Measurements from ENCODE around the gene URB1.

DNA sequence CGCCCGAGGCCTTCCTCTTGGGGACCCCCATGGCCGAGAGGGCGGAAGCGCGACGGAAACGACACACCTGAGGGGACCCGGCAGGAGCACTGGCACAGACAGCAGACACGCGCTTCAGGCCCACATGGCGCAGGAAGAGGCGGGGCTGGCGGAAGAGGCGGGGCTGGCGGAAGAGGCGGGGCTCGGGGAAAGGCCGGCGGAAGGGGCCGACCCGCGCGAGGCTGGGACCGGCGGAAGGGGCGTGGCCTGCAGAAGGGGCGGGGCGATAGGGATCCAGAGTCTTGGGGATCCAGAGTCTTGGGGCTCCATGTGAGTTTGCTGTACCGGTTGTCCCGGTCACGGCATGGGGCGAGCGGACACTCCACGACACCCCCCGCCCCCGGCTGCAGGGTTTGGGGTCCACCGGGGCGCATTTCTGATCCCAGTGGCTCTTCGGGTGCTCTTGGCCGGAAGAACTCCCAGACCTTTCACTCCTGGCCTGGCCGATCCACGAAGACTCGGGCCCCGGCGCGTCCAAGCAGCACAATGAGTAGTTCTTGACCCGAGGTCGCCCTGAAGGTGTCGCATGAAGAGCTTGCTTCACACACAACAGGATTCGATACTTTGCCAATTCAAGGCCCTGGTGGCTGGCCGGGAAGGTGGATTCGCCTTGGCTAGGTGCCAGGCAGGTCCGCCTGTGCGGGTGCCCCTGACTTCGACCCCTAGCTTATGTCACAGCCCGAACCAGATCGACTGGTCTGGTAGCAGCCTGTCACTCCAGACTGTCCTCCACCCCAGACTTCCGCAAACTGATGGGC, at the start of gene URB1:
- TF ChIP-seq, protein P1, sequence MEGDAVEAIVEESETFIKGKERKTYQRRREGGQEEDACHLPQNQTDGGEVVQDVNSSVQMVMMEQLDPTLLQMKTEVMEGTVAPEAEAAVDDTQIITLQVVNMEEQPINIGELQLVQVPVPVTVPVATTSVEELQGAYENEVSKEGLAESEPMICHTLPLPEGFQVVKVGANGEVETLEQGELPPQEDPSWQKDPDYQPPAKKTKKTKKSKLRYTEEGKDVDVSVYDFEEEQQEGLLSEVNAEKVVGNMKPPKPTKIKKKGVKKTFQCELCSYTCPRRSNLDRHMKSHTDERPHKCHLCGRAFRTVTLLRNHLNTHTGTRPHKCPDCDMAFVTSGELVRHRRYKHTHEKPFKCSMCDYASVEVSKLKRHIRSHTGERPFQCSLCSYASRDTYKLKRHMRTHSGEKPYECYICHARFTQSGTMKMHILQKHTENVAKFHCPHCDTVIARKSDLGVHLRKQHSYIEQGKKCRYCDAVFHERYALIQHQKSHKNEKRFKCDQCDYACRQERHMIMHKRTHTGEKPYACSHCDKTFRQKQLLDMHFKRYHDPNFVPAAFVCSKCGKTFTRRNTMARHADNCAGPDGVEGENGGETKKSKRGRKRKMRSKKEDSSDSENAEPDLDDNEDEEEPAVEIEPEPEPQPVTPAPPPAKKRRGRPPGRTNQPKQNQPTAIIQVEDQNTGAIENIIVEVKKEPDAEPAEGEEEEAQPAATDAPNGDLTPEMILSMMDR (optimal IDR thresholded peaks at IDR 0.05 in 1 of 3, IDR thresholded peaks at IDR 0.05 in 1 of 3, conservative IDR thresholded peaks at IDR 0.05 in 1 of 3; ENCODE audit: extremely low read depth in 1 of 3, insufficient read depth in 2 of 3, low read length in 3 of 3): no peak
- no peak for TF ChIP-seq EZH2 (IDR thresholded peaks at IDR 0.05; ENCODE audit: low read length)

All from keratinocyte (primary cell).